AML-193 (cell line): ENCODE data around the gene ENO4.

Experiments
- DNase-seq, 2 experiments: peaks; one replicate each; lab custom pipeline; 2025; lab: John Stamatoyannopoulos, UW

Gene ENO4

GRCh38 chr10:116868722-116869121 lies 19.4 kb downstream of the ENO4 start:
- DNase-seq, result no peak

- DNase-seq, result no peak
Measured at GRCh38 chr10:116870949-116871348, 21.6 kb downstream of the ENO4 start.

GRCh38 chr10:116873134-116873533 lies 23.8 kb downstream of the ENO4 start:
- DNase-seq, result no peak

GRCh38 chr10:116875897-116876296 lies 26.6 kb downstream of the ENO4 start:
- no peak for DNase-seq

- DNase-seq, result no peak
Measured at GRCh38 chr10:116877391-116877790, 28.1 kb downstream of the ENO4 start.

GRCh38 chr10:116878123-116878522 lies 28.8 kb downstream of the ENO4 start:
- DNase-seq, result no peak

GRCh38 chr10:116879817-116880216 lies 30.5 kb downstream of the ENO4 start:
- DNase-seq, result no peak

- no peak for DNase-seq
Measured at GRCh38 chr10:116880716-116881482, 31.6 kb downstream of the ENO4 start.

GRCh38 chr10:116882639-116883038 lies 33.3 kb downstream of the ENO4 start:
- DNase-seq, result no peak

GRCh38 chr10:116886772-116887171 lies 37.5 kb downstream of the ENO4 start:
- no peak for DNase-seq

- DNase-seq, result no peak
Measured at GRCh38 chr10:116888380-116889055, 39.2 kb downstream of the ENO4 start.

- DNase-seq, result no peak
Measured at GRCh38 chr10:116889066-116889465, 39.8 kb downstream of the ENO4 start.

GRCh38 chr10:116891208-116891607 lies 41.9 kb downstream of the ENO4 start:
- DNase-seq, result no peak

GRCh38 chr10:116892907-116893685 lies 43.8 kb downstream of the ENO4 start:
- no peak for DNase-seq

GRCh38 chr10:116893686-116894037 lies 44.4 kb downstream of the ENO4 start:
- no peak for DNase-seq

- no peak for DNase-seq
Measured at GRCh38 chr10:116899626-116900025, 50.3 kb downstream of the ENO4 start.

GRCh38 chr10:116905845-116906210 lies 56.5 kb downstream of the ENO4 start:
- DNase-seq, result no peak

- DNase-seq, result no peak
Measured at GRCh38 chr10:116907245-116907987, 58.1 kb downstream of the ENO4 start.

- no peak for DNase-seq
Measured at GRCh38 chr10:116909307-116909706, 60.0 kb downstream of the ENO4 start.

- DNase-seq, result no peak
Measured at GRCh38 chr10:116910910-116911309, 61.6 kb downstream of the ENO4 start.

- DNase-seq, result no peak
Measured at GRCh38 chr10:116912162-116912561, 62.9 kb downstream of the ENO4 start.

- no peak for DNase-seq
Measured at GRCh38 chr10:116913695-116914094, 64.4 kb downstream of the ENO4 start.
